CD4-positive, alpha-beta T cell treated with Interleukin-1 beta for 1 hour (primary cell): ENCODE results near the gene RNF123.
A peak's percentile ranks its signal among the peaks of the same experiment; 100 is the strongest.

Source experiments
- DNase-seq, 2 donors: peaks; one replicate each; pipeline ENCODE4 v3.0.0-alpha.2; 2020 to 2022

Gene RNF123

DNA sequence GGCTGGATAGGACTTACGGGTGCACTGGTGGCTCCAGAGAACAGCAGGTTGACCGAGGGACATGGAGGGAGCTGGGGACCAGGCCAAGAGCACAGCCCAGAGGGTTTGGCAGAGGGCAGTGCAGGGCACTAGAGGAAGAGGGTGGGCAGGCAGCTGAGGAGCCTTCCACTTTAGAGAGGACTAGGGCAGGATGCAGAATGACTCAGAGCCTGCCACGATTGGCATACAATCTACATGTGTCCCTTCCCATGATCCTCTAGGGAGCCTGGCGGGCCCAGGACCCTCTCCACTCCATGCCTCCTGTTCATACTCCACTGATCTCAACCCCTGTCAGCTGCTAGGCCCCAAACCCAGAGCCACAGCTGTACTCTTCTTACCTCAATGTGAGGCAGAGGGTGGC is 29.6 kb upstream of the RNF123 start:
- DNase-seq = no peak

DNA sequence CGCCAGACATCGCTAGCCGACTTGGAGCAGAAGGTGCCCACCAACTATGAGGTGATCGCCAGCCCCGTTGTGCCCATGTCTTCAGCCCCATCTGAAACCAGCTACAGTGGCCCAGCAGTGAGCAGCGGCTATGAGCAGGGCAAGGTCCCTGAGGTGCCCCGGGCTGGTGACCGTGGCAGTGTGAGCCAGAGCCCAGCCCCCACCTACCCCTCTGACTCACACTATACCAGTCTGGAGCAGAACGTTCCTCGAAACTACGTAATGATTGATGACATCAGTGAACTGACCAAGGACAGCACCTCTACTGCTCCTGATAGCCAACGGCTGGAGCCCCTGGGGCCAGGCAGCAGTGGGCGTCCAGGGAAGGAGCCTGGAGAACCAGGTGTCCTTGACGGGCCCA is 28.1 kb upstream of the RNF123 start:
- no peak for DNase-seq

DNA sequence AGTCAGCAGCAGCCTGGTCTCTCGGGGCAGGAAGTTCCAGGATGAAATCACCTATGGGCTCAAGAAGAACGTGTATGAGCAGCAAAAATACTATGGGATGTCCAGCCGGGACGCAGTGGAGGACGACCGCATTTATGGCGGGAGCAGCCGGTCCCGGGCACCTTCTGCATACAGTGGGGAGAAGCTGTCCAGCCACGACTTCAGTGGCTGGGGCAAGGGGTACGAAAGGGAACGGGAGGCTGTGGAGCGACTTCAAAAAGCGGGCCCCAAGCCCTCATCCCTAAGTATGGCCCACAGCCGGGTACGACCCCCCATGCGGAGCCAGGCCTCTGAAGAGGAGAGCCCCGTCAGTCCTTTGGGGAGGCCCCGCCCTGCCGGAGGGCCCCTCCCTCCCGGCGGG is 27.3 kb upstream of the RNF123 start:
- DNase-seq = no peak

DNA sequence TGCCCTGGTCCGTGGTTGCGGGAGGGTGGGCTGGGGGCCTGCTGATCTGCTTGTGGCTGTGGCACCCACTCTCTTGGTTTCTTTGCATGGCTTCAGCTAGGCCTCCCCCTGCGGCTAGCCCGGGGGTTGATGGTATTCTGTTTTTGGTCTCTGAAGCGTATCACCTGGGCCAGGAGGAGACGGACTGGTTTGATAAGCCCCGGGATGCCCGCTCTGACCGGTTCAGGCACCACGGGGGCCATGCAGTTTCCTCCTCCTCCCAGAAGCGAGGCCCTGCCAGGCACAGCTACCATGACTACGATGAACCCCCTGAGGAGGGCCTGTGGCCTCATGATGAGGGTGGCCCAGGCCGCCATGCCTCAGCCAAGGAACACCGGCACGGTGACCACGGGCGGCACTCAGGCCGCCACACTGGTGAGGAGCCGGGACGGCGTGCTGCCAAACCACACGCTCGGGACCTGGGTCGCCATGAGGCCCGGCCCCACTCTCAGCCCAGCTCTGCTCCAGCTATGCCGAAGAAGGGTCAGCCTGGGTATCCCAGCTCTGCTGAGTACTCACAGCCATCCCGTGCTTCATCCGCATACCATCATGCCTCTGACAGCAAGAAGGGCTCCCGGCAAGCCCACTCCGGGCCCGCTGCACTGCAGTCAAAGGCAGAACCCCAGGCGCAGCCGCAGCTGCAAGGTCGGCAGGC is 26.5 kb upstream of the RNF123 start:
- DNase-seq = no peak

DNA sequence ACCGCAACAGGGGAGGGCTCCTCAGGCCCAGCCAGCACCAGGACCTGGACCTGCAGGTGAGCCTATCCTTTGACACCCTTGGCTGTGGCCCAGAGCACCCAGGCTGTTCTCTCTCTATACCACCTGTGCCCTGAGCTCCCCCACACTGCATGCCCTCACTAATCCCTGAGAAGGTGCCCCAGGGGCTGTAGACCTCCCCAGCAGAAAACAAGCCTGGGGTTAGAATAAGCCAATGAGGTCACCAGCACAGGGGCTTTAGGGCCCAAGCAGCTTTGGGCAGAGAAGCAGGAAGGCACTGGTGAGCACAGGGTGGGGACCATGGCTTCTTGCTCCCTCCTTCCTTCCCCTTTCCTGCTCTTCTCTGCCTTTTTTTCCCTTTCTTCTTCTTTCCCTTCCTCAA is 25.5 kb upstream of the RNF123 start:
- no peak for DNase-seq

DNA sequence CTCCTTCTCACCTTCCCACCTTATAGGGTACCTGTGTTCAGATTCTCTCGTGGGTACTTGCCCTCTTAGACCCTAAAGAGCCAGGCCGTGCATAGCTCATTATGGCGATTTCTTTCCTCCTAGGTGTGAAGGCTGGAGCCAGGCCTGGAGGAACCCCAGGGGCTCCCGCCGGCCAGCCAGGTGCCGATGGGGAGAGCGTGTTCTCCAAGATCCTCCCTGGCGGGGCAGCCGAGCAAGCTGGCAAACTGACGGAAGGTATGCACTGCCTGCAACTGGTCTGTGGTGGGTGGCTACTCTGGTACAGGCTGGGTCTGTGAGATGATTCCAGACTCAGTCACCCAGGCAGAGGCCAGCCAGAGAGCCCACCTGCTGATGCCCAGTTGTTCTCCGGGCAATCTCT is 25.1 kb upstream of the RNF123 start:
- no peak for DNase-seq

DNA sequence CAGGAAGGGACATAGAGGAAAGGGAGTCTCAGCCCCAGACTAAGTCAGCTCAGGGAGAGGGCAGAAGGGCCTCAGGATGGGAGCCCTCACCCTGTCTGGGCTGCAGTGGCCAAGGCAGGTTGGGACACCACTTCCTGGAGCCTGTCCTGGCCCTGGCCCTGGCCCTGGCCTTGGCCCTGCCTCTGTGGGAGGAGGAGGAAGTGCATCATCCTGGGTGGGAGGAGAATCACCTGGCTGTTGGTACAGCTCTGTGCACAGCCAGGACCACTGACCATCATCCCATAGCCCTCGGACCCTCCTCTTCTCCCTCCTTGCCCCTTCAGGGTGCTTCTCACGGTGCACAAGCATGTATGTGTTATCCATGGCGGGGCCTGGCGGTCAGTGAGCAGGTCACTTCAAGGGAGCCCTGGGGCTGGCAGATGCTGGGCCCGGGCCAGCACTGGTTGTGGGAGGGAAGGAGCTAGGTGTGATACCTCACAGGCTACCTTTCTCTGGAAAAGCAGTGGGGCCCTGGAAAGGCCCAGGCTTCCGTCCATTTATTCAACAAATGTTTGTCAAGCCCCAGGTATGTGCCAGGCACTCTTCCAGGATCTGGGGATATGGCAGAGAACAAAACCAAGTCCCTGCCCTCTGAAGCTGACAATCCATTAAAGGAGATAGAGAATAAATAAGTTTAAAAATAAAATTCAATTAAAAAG is 23.4 kb upstream of the RNF123 start:
- no peak for DNase-seq

DNA sequence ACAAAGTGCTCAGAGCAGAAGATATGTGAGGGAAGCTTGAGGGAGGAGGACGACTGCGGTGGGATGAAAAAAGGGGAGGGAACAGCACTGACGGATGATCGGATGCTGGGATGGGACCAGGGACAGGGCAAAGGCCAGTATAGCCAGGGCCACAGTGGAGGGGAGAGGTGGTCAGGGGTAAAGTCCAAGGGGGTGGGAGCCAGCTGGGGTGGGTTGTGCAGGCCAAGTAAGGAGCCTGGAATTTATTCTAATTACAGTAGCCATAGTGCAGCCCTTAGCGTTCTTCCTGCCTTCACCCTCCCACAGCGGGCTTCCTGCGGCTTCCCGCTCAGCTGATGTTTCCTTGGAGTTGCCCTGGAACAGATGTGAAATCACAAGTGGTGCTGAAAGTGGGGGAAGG is 22.8 kb upstream of the RNF123 start:
- DNase-seq = no peak

DNA sequence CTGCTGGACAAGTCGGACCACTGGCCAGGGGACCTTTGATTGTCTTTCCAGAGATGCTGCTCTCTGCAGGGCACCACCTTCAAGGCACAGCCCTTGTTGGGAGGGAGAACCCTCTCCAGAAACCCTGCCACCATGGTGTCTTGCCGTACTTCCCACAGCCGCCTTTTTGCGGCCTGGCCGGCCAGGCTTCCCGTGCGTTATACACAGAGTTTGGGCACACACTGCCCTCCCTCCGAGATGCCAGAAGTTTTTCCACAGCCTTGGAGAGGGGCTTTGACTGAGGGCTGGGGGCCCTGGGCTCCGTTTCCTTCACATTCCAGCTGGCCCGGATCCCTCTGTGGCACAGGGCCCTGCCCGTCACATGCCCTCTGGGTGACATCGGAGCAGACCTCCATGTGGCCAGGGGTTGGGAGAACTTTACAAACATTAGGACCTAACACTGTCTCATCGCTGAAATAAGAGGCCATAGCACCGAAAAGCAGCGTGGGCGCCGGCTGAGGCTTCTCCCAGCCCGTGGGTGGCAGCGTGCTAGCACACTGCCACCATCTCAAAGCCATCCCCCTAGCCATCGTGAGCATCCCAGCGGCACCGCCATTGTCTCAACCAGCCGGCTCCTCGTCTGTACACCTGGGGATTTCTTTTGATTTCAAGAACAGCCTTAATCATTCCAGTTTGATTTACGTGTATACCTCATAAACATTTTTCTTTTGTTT is 21.5 kb upstream of the RNF123 start:
- DNase-seq = no peak

DNA sequence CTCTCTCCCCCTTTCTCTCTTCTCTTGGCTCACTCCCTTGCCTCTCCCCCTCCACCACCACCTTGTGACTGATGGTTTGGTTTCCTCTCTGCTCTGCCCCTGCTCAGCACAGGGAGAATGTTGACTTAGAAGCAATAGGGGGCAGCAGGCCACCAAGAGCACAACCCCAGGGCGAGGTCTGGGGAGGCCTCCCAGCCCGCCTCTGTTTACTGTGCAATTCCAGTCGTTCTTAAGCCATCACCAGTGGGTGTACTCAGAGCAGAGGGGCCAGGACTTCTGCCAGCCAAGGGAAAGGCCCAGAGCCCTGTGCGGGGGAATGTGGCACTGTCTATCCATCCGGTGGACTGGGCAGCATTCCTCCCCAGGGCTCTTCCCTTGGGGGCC is 21.0 kb upstream of the RNF123 start:
- no peak for DNase-seq

DNA sequence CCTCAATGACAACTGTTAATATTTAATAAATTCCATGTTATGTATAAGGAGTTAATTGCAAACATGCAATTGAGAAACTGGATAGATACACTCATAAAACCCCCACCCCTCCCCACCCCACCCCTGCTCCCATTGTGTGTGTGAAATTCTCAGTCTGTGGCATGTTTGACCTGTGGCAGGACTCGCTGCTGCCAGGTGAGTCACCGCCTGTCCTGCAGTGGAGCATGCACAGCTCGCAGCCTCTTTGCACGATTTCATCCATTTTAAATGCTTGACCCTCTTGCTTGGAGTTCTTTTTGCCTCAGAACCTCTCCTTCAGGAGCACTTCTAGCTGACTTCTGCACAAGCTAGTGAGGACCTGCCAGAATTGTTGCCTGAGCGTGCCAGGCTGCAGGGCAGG is 20.5 kb upstream of the RNF123 start:
- DNase-seq = no peak

DNA sequence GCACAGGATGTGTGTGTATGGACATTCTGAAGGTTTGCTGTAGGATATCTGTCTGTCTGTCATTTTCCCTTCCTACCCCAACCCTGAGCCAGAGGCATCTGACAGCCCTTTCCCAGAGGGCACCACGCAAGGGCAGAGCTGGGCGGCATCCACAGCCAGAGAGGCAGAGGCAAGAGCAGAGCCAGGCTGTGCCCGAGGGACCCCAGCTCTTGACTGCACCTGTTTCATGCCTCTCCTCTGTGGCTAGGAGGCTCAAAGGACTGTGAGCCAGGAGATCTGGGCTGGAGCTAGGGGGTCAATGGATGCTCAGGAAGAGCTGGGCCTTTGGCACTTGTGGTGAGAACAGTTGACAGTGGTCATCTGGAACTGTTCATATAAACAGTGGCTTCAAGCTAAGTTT is 20.0 kb upstream of the RNF123 start:
- DNase-seq = no peak

DNA sequence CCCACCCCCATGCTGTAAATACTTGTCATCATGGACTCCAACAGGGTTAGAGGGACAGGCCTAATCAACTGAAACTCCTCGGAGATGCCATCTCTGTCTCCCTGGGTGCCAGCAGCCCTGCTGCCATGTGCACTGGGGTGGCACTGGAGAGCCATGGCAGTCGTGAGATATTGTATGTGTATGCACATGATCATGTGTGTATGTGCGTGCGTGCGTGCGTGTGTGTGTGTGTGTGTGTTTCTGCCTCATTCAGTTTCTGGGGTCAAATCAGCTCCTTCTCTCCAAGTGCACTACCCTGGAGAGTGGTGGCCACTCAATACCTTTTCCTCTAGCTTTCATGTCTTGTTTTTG is 18.4 kb upstream of the RNF123 start:
- no peak for DNase-seq

DNA sequence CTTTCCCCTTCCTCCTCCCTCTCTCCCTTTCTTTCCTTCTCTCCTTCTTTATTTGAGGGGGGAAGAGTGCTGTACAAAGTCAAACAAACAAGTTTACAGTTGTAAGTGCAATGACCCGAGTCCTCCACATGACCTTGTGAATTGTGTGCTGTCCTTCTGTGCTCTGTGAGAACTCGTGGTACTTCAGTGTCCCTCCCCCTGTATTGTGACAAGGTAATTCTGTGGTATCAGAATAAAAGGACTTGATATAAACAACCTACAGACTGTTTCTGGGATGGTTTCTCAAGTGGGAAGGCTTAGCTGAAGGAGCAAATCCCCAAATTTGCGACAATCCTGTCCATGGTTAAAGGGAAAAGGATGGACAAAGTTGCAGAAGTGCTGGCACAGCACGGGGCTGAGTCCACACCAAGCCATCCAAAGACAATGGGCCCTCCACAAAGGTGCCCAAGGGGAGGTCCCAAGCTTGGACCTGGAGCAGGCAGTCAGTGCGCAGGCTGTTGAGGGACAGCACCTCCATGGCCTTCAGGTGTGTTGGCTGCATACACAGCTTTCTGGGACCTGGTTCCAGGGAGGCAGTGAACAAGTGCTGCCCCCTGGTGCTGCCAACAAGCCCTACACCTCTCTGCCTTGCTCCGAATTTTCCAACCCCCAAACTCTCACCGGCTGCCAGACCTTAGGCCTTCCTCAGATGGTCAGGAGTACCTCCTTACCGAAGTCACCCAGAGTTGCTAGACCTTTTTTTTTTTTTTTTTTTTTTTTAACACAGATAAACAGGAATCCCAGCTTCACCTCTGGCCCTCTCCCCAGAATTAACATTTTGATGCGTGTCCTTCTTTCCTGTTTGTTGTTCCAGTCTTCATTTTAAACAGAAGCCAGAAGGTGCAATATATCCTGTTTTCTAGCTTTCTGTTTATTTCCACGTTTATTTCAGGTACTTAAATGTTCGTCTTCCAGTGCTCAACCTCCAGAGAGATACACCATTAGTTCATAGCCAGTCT is 17.8 kb upstream of the RNF123 start:
- peak; percentile 67 to 78 for DNase-seq

DNA sequence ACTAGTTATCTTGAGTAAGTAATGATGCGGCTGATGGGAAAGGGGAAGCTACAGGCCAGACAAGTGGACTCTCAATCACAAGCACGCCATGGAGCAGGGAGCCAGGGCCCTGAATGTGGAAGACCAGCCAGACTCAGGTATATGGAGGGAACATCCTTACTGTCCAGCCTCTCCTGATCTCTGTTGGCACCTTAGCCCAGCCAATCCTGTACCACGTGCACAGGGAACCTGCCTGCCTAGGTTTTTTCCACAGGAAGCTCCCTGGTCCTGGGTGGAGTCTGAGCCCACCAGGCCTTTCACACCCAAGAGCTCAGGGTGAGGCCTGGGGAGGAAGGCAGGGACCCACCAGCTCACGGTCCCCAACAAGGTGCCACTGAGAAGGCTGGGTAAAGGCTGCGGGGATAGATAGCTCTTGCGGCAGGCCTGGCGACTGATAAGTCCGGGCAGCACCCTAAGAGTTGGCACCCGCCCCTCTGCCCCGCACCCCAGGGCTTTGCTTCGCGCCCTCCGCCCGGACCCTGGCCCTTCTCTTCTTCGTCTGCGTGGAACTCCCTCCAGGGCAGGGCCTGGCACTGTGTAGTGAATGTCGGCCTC is 16.1 kb upstream of the RNF123 start:
- DNase-seq = no peak

DNA sequence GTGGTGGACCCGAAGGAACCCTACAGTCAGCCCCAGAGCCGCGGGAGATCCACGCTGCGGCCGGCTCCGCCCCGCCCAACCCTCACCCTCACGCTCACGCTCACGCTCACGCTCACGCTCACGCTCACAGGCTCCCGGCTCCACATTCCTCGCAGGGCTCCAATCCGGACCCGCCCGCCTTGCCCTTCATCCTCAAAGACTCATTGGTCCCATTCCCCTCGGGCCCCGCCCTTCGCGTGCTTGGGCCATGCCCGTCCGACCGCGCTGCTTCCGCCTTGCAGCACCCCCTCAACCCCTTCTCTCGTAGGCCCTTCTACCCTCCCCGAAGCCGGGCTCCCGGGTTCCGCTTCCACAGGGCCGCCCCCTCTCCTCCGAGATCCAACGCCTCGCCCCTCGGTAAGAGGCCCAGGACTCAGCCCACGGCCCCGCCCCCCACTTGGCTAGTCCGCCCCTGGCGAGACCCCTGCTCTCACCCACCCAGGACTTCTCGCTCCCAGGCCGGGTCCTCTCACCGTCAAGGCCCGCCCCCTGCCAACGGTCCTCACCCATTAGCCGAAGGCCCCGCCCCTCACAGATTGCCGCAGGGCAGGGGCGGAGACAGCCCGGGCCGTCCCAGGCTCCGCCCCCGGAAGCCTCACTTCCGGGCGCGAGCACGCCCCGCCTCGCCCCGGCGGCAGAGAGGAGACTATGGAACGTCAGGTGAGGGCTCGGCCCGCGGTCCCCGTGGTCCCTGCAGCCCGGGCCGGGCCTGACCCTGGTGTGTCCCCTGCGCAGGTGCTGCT is 15.5 kb upstream of the RNF123 start, which contains the start of gene APEH:
TSS of gene APEH (plus strand) at position 637 of the 782 bp plus-strand sequence. CDS start at position 688, 51 bp downstream.
- DNase-seq = peak; percentile 97

DNA sequence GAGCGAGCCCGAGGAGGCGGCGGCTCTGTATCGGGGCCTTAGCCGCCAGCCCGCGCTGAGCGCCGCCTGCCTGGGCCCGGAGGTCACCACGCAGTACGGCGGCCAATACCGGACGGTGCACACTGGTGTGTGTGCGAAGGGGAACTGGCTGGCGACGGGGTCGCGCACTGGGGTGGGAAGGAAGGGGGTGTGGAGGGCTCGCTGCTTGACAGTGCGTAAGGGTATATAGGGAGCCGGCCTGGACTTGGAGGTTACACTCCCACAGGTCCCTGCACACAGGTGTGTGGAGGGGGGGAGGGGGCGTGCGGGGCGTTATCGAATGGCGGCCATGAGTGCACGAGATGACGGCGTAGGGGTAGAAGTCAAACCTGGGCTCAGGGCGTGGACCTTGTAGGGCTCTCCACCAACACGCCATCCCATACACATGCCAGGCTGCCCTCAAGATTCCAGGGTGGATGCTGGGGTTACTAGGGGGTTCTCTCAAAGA is 14.8 kb upstream of the RNF123 start:
- no peak for DNase-seq

DNA sequence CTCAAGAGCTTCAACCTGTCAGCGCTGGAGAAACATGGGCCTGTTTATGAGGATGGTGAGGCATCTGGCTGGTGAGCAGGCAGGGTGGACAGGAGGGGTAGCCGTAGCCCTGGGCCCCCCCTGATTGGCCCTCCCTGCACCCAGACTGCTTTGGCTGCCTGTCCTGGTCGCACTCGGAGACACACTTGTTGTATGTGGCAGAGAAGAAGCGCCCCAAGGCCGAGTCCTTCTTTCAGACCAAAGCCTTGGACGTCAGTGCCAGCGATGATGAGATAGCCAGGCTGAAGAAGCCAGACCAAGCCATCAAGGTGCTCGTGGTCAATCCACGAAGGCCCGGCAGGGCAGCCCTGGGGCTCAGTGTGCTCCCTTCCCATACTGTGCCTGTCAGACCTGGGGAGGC is 13.4 kb upstream of the RNF123 start:
- no peak for DNase-seq

DNA sequence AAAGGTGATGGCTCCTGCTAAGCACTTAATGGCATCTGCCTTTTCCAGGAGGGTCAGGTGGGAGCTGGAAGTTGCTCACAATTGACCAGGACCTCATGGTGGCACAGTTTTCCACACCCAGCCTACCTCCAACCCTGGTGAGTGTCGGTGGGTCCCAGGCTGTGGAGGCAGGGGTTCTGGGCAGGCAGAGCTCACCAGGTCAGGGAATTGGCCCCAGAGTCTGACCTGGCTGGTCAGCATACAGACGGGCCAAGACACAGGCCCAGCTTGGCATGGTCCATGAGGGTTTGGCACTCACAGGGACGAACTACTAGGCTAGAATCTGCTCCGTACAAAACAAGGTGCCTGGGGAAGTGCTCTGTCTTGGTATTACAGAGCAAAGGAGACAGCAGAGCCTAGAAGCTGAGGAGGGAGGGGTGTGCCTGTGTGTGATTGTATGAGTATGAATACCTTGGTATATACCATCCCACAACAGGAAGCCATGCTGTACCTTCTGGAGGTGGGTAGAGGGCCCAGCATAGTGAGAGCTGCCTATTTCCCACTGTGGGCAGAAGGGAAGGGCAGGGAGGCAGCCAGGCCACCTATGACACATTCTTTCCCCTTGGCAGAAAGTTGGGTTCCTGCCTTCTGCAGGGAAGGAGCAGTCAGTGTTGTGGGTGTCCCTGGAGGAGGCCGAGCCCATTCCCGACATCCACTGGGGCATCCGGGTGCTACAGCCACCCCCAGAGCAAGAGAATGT is 8.7 kb upstream of the RNF123 start:
- DNase-seq = no peak

DNA sequence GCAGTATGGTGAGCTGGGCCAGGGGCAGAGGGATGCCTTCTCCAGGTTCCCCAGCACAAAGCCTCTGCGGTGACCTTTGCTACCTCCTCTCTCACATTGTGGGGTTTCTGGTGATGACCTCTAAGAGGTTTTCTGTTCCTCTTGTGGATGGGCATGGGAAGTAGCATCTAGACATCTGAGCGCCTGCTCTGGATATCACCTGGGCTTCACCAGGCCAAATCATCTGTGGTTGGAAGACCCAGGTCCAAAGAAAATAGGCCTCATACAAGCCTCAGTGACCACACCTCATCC is 8.2 kb upstream of the RNF123 start:
- no peak for DNase-seq

DNA sequence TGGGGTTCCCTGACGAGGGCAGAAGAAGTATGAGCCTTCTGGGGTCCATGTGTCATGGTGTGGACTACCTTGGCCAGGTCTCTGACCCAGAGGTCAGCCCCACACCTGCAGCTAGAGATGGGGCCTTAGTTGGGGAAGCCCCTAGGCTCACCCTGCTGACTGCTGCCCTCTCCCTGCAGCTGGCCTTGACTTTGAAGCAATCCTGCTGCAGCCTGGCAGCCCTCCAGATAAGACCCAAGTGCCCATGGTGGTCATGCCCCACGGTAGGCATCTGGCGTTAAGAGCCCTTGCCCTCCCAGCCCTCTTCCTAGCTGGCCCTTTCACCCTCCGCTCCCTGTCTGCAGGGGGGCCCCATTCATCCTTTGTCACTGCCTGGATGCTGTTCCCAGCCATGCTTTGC is 7.8 kb upstream of the RNF123 start:
- no peak for DNase-seq
